ENCODE results near the gene LRPPRC.
"Not testable (repeated sequence)": the region's sequence is repeated elsewhere in the genome, so short reads cannot be mapped to it uniquely, and the experiment has no call there.

LRPPRC gene

DNA sequence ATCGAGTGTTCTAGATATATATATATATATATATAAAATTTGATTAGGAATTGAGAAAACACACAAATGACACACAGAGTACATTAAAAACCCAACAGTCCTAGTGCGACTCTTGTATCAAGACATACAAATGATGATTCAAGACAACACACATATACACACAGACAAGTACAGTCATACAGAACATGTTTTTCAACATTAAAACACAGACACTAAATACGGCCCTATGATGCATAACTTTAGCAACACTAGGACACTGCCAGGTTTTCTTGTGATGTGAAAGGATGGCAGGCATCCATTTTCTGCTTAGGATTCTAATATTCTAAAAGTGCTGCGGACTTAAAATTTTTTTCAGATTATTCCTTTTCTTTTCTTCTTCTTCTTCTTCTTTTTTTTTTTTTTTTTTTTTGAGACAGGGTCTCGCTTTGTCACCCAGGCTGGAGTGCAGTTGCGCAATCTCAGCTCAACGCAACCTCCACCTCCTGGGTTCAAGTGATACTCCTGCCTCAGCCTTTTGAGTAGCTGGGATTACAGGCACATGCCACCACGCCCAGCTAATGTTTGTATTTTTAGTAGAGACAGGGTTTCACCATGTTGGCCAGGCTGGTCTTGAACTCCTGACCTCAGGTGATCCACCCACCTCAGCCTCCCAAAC, 84.5 kb downstream of the LRPPRC start:
- 93 to 95% methylated on average over 3 to 5 of the region's 8 CpGs for WGBS, 2 experiments (ENCODE audit: insufficient coverage in 2 of 2)
- not testable (repeated sequence) for H3K4me3 ChIP-seq (ENCODE audit: extremely low read depth, insufficient read depth, low read length, poor library complexity, severe bottlenecking); H3K27ac ChIP-seq (ENCODE audit: low read depth, low read length, severe bottlenecking); H3K4me1 ChIP-seq (ENCODE audit: control insufficient read depth, insufficient read depth, low read length, poor library complexity, severe bottlenecking); H3K9me3 ChIP-seq (ENCODE audit: control insufficient read depth, low read length)
- H3K36me3 ChIP-seq (ENCODE audit: control insufficient read depth, insufficient read depth, low read length) = peaks cover 60% of the 10 kb centered on the region

DNA sequence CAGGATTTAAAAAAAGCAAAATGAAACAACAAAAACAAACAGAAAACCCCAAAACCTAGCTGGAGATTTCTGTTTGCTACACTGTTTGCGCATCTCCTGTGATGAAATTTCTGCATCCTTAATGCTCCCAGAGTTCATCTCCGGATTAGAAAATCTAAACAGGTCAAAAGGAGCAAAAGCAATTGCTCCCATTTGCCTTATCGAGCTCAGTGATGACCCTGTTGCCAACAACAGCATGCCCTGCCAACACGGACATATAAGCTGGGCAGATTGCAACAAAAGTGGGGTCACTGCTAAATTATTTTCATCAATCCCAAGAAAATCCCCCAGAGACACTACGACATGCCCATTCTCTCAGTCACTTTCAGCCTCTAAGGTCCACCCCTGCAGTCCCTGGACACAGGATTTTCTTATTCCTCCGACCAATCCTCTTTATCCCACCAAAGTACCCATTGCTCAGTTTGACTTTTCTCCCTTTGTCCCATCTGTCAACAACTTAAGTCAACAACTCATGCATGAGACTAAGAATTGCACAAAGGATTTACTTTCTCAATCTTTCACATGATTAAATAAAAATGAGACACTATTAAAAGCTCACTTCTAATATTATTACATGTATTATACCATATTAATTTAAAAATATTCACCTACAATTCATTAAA, 89.2 kb downstream of the LRPPRC start:
- WGBS, 2 experiments (ENCODE audit: insufficient coverage in 2 of 2) = 88 to 98% methylated on average over 5 to 6 of the region's 6 CpGs
- Histone ChIP-seq H3K4me3 (ENCODE audit: extremely low read depth, insufficient read depth, low read length, poor library complexity, severe bottlenecking) (no peak overlapping the region), H3K9me3 (ENCODE audit: control insufficient read depth, low read length) (no peaks in the 10 kb centered on the region), H3K36me3 (ENCODE audit: control insufficient read depth, insufficient read depth, low read length) (peaks cover 48% of the 10 kb centered on the region), H3K27ac (ENCODE audit: low read depth, low read length, severe bottlenecking) (no peak overlapping the region), H3K4me1 (ENCODE audit: control insufficient read depth, insufficient read depth, low read length, poor library complexity, severe bottlenecking) (no peaks in the 10 kb centered on the region)

DNA sequence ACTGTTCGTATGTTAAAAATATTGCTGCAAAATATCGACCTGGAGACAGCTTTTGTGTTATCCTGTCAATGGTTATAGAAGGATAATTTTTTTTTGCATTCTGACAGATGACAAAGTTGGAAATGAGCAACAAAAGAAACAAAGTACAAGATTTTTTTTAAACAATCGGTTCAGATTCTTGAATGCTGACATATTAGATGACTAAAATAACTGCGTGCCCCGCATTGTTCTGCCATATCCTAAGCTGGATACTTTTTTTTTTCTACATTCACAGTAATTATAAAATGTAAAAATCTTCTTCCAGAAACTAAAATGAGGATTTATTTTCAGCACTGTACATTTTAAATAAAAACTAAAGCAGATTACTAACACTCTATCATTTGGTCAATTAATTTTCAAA, 89.9 kb downstream of the LRPPRC start:
- 93 to 97% methylated on average over 2 to 3 of the region's 5 CpGs for WGBS, 2 experiments (ENCODE audit: insufficient coverage in 2 of 2)
- Histone ChIP-seq H3K4me3 (ENCODE audit: extremely low read depth, insufficient read depth, low read length, poor library complexity, severe bottlenecking) (no peak overlapping the region), H3K9me3 (ENCODE audit: control insufficient read depth, low read length) (no peaks in the 10 kb centered on the region), H3K36me3 (ENCODE audit: control insufficient read depth, insufficient read depth, low read length) (peaks cover 45% of the 10 kb centered on the region), H3K27ac (ENCODE audit: low read depth, low read length, severe bottlenecking) (no peak overlapping the region), H3K4me1 (ENCODE audit: control insufficient read depth, insufficient read depth, low read length, poor library complexity, severe bottlenecking) (no peaks in the 10 kb centered on the region)

DNA sequence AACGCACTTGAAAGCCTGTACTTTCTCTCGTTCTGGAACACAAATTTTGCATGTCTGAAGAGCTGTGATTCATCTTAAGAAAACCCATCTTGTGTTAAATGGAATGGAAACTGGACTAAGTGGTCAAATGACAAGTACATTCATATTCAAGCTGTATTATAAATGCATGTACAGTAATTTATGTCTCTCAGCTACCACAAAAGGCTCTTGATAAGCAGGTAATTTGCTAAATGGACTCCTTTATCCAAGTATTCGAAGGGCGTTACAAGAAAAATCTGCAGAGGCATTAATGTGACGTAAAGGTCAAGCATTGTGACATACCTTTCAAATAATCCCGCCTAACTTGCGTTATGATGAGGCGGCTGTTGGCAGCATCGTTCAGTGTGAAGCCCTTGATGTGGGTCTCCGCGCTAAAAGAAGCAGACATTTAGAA, 90.4 kb downstream of the LRPPRC start:
- Histone ChIP-seq H3K9me3 (ENCODE audit: control insufficient read depth, low read length) (no peaks in the 10 kb centered on the region), H3K4me3 (ENCODE audit: extremely low read depth, insufficient read depth, low read length, poor library complexity, severe bottlenecking) (no peak overlapping the region), H3K36me3 (ENCODE audit: control insufficient read depth, insufficient read depth, low read length) (peaks cover 40% of the 10 kb centered on the region), H3K4me1 (ENCODE audit: control insufficient read depth, insufficient read depth, low read length, poor library complexity, severe bottlenecking) (no peaks in the 10 kb centered on the region), H3K27ac (ENCODE audit: low read depth, low read length, severe bottlenecking) (no peak overlapping the region)
- WGBS, 2 experiments (ENCODE audit: insufficient coverage in 2 of 2) = 97 to 98% methylated on average over 11 of the region's 11 CpGs

DNA sequence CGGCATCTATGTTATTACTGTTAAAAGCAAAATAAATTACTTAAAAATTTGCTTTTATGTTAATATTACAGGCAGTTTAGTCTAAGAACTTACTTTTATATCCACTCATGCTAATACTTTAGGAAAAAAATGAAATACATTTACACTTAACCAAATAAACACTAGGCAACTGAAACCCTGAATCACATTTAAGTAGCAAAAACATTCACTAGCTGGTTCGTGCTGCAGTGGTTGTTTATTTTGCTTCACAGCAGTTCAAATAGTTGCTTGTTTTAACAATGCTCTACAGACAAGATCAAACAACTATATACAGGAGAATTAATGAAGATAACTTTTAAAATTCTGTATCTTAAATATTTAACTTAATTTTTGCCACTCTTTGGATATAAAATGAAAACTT, 96.2 kb downstream of the LRPPRC start:
- no peaks in the 10 kb centered on the region for H3K4me1 ChIP-seq (ENCODE audit: control insufficient read depth, insufficient read depth, low read length, poor library complexity, severe bottlenecking)
- peaks cover 51% of the 10 kb centered on the region for H3K36me3 ChIP-seq (ENCODE audit: control insufficient read depth, insufficient read depth, low read length)
- H3K9me3 ChIP-seq (ENCODE audit: control insufficient read depth, low read length) = no peaks in the 10 kb centered on the region
- no peak overlapping the region for H3K27ac ChIP-seq (ENCODE audit: low read depth, low read length, severe bottlenecking)
- WGBS, 2 experiments (ENCODE audit: insufficient coverage in 2 of 2) = 86 to 100% methylated on average over 1 of the region's 2 CpGs
- no peak overlapping the region for H3K4me3 ChIP-seq (ENCODE audit: extremely low read depth, insufficient read depth, low read length, poor library complexity, severe bottlenecking)

DNA sequence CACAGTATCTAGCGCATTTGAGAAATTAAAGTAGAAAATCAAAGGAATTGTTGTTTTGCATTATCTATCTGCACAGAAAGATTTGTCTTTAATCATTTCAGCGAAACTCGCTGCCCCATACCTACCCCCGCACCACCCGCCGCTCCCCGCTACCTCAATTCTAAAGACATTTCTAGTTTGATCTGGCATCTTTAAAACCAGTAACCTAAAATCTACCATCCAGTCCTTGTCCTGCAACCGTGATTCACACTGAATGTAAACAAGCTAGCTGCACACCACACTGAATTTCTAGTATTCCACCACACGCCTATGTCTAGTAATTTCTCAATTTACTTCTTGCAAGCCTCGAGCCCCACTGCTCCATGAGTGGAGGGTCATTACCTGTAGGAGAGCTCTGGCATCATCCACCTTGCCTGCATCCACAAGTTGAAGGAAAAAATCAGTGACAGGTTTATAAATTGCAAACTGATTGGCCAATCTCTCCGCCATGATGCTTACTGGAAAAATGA, 96.9 kb downstream of the LRPPRC start:
- 98% methylated on average over 7 to 9 of the region's 11 CpGs for WGBS, 2 experiments (ENCODE audit: insufficient coverage in 2 of 2)
- no peaks in the 10 kb centered on the region for H3K9me3 ChIP-seq (ENCODE audit: control insufficient read depth, low read length)
- peak overlapping the region; percentile 54 for H3K27ac ChIP-seq (ENCODE audit: low read depth, low read length, severe bottlenecking)
- no peak overlapping the region for H3K4me3 ChIP-seq (ENCODE audit: extremely low read depth, insufficient read depth, low read length, poor library complexity, severe bottlenecking)
- H3K4me1 ChIP-seq (ENCODE audit: control insufficient read depth, insufficient read depth, low read length, poor library complexity, severe bottlenecking) = no peaks in the 10 kb centered on the region
- peaks cover 49% of the 10 kb centered on the region for H3K36me3 ChIP-seq (ENCODE audit: control insufficient read depth, insufficient read depth, low read length)

DNA sequence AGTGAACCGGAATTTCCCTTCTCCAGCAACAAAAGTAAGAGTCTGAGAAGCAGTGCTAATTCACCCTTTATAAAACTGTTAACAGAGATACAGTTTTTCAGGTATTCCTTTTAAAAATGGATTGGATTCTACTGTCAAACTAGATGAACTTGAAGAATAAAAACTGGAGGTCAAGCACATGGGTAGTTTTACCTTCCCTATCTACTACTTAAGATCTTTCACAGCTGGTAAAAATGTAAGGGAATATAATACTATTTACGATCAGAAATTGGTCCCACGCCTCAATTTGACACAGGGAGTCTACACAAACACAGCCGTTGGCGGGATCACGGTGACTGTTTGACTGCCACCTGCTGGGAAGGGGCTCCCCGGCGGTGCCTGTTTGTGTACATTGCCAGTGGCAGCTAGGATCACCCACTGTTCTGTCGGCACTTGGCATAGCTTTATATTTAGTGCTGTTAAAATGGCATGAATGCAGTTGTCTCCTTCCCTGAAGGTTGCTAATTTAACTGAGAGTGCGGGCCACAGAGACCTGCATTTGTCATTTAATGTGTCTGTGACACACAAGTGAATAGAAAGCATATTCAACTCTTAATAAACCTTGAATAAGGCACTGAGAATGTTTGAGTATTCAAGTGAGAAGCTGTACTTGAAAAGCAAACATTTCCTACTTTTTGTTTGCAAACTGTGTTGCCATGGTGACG, 97.5 kb downstream of the LRPPRC start:
- Histone ChIP-seq H3K36me3 (ENCODE audit: control insufficient read depth, insufficient read depth, low read length) (peaks cover 50% of the 10 kb centered on the region), H3K4me3 (ENCODE audit: extremely low read depth, insufficient read depth, low read length, poor library complexity, severe bottlenecking) (no peak overlapping the region), H3K4me1 (ENCODE audit: control insufficient read depth, insufficient read depth, low read length, poor library complexity, severe bottlenecking) (no peaks in the 10 kb centered on the region), H3K9me3 (ENCODE audit: control insufficient read depth, low read length) (no peaks in the 10 kb centered on the region), H3K27ac (ENCODE audit: low read depth, low read length, severe bottlenecking) (peak overlapping the region; percentile 54)
- WGBS, 2 experiments (ENCODE audit: insufficient coverage in 2 of 2) = 79 to 88% methylated on average over 4 to 8 of the region's 11 CpGs

DNA sequence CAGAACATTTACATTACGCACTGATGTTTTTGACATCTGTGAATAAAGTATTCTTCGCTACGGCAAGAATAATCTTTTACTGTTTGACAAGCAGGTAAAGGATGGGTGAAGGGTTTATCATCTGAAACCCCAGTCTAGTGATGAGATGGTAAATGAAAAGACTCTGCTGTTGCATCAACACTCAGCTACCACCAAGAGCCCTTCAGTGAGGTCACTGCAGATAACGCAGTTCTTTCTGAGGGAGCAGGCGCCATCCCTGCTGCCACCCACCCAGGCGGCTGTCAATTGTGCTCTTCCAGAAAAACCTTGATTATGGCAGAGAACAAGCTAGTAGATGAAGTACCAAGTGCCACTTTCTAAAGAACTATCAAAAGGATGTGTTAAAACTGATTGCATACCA, 98.3 kb downstream of the LRPPRC start:
- Histone ChIP-seq H3K4me1 (ENCODE audit: control insufficient read depth, insufficient read depth, low read length, poor library complexity, severe bottlenecking) (no peaks in the 10 kb centered on the region), H3K9me3 (ENCODE audit: control insufficient read depth, low read length) (no peaks in the 10 kb centered on the region), H3K36me3 (ENCODE audit: control insufficient read depth, insufficient read depth, low read length) (peaks cover 56% of the 10 kb centered on the region), H3K27ac (ENCODE audit: low read depth, low read length, severe bottlenecking) (no peak overlapping the region), H3K4me3 (ENCODE audit: extremely low read depth, insufficient read depth, low read length, poor library complexity, severe bottlenecking) (no peak overlapping the region)
- 93 to 97% methylated on average over 4 to 5 of the region's 6 CpGs for WGBS, 2 experiments (ENCODE audit: insufficient coverage in 2 of 2)

DNA sequence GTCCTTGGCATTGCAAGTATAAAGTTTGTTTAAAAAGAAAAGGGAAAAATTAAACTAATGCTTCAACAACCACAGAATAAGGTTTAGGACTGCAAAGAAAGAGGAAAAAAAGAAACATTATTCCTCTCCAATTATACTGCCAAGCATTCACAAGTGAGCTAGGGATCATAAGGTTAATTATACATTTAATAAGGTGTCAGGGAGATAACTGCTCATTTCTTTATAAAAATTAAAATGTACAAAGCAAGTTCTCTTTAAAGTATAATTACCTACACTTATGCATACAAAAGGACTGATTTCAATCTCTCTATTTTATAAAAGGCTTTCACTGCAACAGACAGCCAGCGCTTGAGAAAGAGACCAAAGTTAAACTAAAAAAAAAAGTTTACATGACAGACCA, 98.9 kb downstream of the LRPPRC start:
- WGBS, 2 experiments (ENCODE audit: insufficient coverage in 2 of 2) = 100% methylated on average over 1 of the region's 1 CpG; no CpG with 5 or more reads in 1 of the 2 experiments
- Histone ChIP-seq H3K4me1 (ENCODE audit: control insufficient read depth, insufficient read depth, low read length, poor library complexity, severe bottlenecking) (no peaks in the 10 kb centered on the region), H3K4me3 (ENCODE audit: extremely low read depth, insufficient read depth, low read length, poor library complexity, severe bottlenecking) (no peak overlapping the region), H3K9me3 (ENCODE audit: control insufficient read depth, low read length) (no peaks in the 10 kb centered on the region), H3K27ac (ENCODE audit: low read depth, low read length, severe bottlenecking) (no peak overlapping the region), H3K36me3 (ENCODE audit: control insufficient read depth, insufficient read depth, low read length) (peaks cover 62% of the 10 kb centered on the region)

DNA sequence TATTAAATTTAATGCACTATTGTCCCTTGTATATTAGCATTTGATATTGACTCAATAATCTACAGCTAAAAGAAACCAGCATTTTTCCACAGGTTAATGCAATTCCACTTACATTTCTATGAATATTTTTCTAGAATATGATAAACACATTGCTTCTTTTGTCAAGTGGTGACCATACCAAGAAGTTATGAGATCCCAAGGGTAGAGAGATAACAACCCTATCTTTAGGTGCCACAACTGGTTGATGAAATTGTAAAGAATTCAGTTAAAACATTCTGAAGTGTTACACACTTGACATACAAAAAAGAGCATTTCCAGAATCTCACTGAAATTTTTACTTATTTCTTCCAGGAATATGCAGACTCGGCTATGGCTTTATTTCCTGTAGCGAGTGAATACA, 101.0 kb downstream of the LRPPRC start:
- Histone ChIP-seq H3K36me3 (ENCODE audit: control insufficient read depth, insufficient read depth, low read length) (peaks cover 78% of the 10 kb centered on the region), H3K4me1 (ENCODE audit: control insufficient read depth, insufficient read depth, low read length, poor library complexity, severe bottlenecking) (peaks cover 8% of the 10 kb centered on the region), H3K27ac (ENCODE audit: low read depth, low read length, severe bottlenecking) (no peak overlapping the region), H3K9me3 (ENCODE audit: control insufficient read depth, low read length) (no peaks in the 10 kb centered on the region), H3K4me3 (ENCODE audit: extremely low read depth, insufficient read depth, low read length, poor library complexity, severe bottlenecking) (no peak overlapping the region)
- 90 to 100% methylated on average over 2 of the region's 2 CpGs for WGBS, 2 experiments (ENCODE audit: insufficient coverage in 2 of 2)
